ENCODE measurements around the gene CCDC117. TPM values are rescaled to one million over a fixed set of nuclear protein-coding genes. Genes with fewer than 3 reads are reported as not detected.
"Not testable (repeated sequence)": the region's sequence is repeated elsewhere in the genome, so short reads cannot be mapped to it uniquely, and the experiment has no call there.

Gene CCDC117
- total and polyA plus RNA-seq, 5 experiments from 2014 or later = 7.2 to 17.6 (median 11.1) TPM

GRCh38 chr22:28822930-28823551 lies 50.5 kb downstream of the CCDC117 start:
- ATAC-seq (peak; percentile 89 to 94), DNase-seq (peak in 8 of 10 donors; percentile 44 to 89 (median 67))
- H3K36me3 Mint-ChIP-seq = peaks cover 0 to 8% (median 0%) of the 10 kb centered on the region in 3 donors
- POLR2A ChIA-PET = interaction anchor here (1.0 to 2.5 kb wide), 4 partner anchors 11 to 81 kb away, joined by 3 to 20 read pairs (median 12); partner anchors contain the start of genes CHEK2, HSCB and XBP1
- peaks cover 20 to 68% (median 54%) of the 10 kb centered on the region in 4 donors for H3K4me1 Mint-ChIP-seq
- no peaks in the 10 kb centered on the region for H3K27me3 Mint-ChIP-seq
- H3K4me3 Mint-ChIP-seq = peak overlapping the region; percentile 2 to 80 (median 60)
- H3K27ac Mint-ChIP-seq = peak overlapping the region; percentile 66 to 99 (median 96)
- H3K9me3 Mint-ChIP-seq = no peaks in the 10 kb centered on the region

- Mint-ChIP-seq H3K4me1 (peaks cover 16 to 62% (median 47%) of the 10 kb centered on the region in 4 donors), H3K4me3 (peak overlapping the region in 1 of 10 donors; percentile 50), H3K27ac (peak overlapping the region in 7 of 10 donors; percentile 13 to 90 (median 45))
- POLR2A ChIA-PET, H3K27me3 Mint-ChIP-seq, H3K36me3 Mint-ChIP-seq, ATAC-seq, DNase-seq, H3K9me3 Mint-ChIP-seq: not testable (repeated sequence)
Measured at GRCh38 chr22:28824455-28824854, 52.0 kb downstream of the CCDC117 start.

GRCh38 chr22:28826430-28826829 lies 53.9 kb downstream of the CCDC117 start:
- Mint-ChIP-seq H3K4me1 (peaks cover 21 to 56% (median 43%) of the 10 kb centered on the region in 4 donors), H3K27ac (peak overlapping the region in 1 of 10 donors; percentile 13)

GRCh38 chr22:28826921-28827320 lies 54.4 kb downstream of the CCDC117 start:
- ATAC-seq = no peak
- no peak for DNase-seq
- H3K27ac Mint-ChIP-seq = no peak overlapping the region
- peaks cover 0 to 9% (median 8%) of the 10 kb centered on the region in 3 donors for H3K36me3 Mint-ChIP-seq
- no peak overlapping the region for H3K4me3 Mint-ChIP-seq
- peaks cover 19 to 51% (median 38%) of the 10 kb centered on the region in 4 donors for H3K4me1 Mint-ChIP-seq
- H3K27me3 Mint-ChIP-seq = no peaks in the 10 kb centered on the region
- POLR2A ChIA-PET = interaction anchor here (1.6 to 3.7 kb wide), 2 partner anchors 26 to 36 kb away, joined by 4 to 28 read pairs; partner anchors contain the start of gene XBP1
- no peaks in the 10 kb centered on the region for H3K9me3 Mint-ChIP-seq

More at GRCh38 chr22:28826430-28826829, 53.9 kb downstream of the CCDC117 start:
- H3K9me3 Mint-ChIP-seq, H3K36me3 Mint-ChIP-seq, POLR2A ChIA-PET, H3K27me3 Mint-ChIP-seq, DNase-seq, ATAC-seq, H3K4me3 Mint-ChIP-seq: not testable (repeated sequence)

DNA sequence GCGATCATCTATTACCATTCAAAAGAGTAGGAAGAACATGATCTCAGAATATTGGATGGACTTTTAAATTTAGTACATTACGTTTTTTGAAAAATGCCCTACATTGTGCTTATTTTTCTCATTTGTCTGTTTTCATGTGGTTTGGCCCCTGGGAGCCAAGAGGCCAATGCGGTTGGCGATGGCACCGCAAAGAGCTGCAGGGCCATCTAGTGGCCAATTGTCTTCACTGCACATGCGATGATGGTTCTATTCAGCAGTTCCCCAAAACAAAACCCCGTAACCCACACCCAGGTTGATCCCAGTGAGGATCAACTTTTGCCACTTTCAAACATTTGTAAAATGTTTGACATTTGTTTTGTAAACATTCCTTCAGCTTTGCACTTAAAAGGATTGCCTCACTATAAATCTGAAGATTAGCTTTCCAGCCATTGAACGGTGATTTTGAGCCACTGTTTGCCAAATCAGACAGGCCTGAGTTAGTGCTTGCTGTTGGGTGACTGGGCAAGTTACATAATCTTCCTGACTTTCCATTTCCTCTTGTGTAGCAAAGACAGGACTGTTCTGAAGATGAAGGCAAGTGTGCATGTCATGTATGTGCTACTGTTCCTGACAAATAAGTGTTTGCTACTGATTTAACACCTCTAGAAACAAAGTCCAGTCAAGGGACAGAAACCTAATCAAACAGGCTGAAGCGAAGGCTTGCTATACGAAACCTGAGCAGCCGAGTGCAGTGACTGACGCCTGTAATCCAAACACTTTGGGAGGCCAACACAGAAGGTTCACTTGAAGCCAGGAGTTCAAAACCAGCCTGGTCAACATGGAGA lies 57.1 kb downstream of the CCDC117 start:
- H3K9me3 Mint-ChIP-seq = no peaks in the 10 kb centered on the region
- ATAC-seq (peak; percentile 77 to 80), DNase-seq (peak; percentile 52 to 84 (median 73))
- H3K4me1 Mint-ChIP-seq = peaks cover 10 to 30% (median 24%) of the 10 kb centered on the region in 4 donors
- no peaks in the 10 kb centered on the region for H3K27me3 Mint-ChIP-seq
- peak overlapping the region in 7 of 10 donors; percentile 33 to 83 (median 59) for H3K4me3 Mint-ChIP-seq
- peak overlapping the region in 6 of 10 donors; percentile 24 to 85 (median 64) for H3K27ac Mint-ChIP-seq
- POLR2A ChIA-PET = interaction anchor here (2.0 to 3.7 kb wide), 3 partner anchors 18 to 57 kb away, joined by 7 to 28 read pairs (median 8); partner anchors contain the start of genes CCDC117 and XBP1
- H3K36me3 Mint-ChIP-seq = peaks cover 0 to 19% (median 9%) of the 10 kb centered on the region in 3 donors

DNA sequence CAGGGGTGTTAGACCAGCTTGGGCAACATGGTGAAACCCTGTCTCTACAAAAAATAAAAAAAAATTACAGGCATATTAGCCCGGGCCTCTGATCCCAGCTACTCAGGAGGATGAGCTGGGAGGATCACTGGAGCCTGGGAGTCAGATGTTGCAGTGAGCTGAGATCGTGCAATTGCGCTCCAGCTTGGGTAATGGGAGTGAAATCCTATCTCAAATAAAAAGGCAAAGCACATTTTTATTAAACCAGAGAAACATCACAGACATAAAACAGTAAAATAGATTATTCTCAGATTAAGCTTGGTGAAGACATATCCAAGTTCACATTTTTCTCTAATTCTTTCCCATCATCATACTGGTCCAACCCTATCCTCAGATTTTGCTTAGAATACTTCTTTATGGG lies 57.9 kb downstream of the CCDC117 start:
- H3K27me3 Mint-ChIP-seq = no peaks in the 10 kb centered on the region
- H3K27ac Mint-ChIP-seq = peak overlapping the region in 1 of 10 donors; percentile 22
- DNase-seq (no peak), ATAC-seq (no peak)
- no peaks in the 10 kb centered on the region for H3K9me3 Mint-ChIP-seq
- H3K4me3 Mint-ChIP-seq = no peak overlapping the region
- peaks cover 13 to 30% (median 21%) of the 10 kb centered on the region in 4 donors for H3K4me1 Mint-ChIP-seq
- POLR2A ChIA-PET = interaction anchor here (1.1 to 3.7 kb wide), 3 partner anchors 30 to 58 kb away, joined by 6 to 28 read pairs (median 7); partner anchors contain the start of genes CCDC117 and XBP1
- peaks cover 0 to 25% (median 9%) of the 10 kb centered on the region in 3 donors for H3K36me3 Mint-ChIP-seq

- H3K4me1 Mint-ChIP-seq = peaks cover 14 to 30% (median 20%) of the 10 kb centered on the region in 4 donors
- peaks cover 0 to 25% (median 8%) of the 10 kb centered on the region in 3 donors for H3K36me3 Mint-ChIP-seq
- ATAC-seq = no peak
- POLR2A ChIA-PET = interaction anchor here (1.1 kb wide), 1 partner anchor 52 kb away, joined by 6 read pairs; no protein-coding TSS in a partner anchor
- H3K4me3 Mint-ChIP-seq = peak overlapping the region in 1 of 10 donors; percentile 26
- peak overlapping the region in 3 of 10 donors; percentile 27 to 68 (median 27) for H3K27ac Mint-ChIP-seq
- no peaks in the 10 kb centered on the region for H3K27me3 Mint-ChIP-seq
- no peaks in the 10 kb centered on the region for H3K9me3 Mint-ChIP-seq
- no peak for DNase-seq
Measured at GRCh38 chr22:28831140-28832072, 58.9 kb downstream of the CCDC117 start.

- POLR2A ChIA-PET = no interaction called here
- H3K27ac Mint-ChIP-seq = peak overlapping the region in 1 of 10 donors; percentile 61
- no peak overlapping the region for H3K4me3 Mint-ChIP-seq
- peaks cover 0 to 25% (median 4%) of the 10 kb centered on the region in 3 donors for H3K36me3 Mint-ChIP-seq
- ATAC-seq (no peak), DNase-seq (no peak)
- H3K27me3 Mint-ChIP-seq = no peaks in the 10 kb centered on the region
- H3K9me3 Mint-ChIP-seq = no peaks in the 10 kb centered on the region
- peaks cover 14 to 27% (median 18%) of the 10 kb centered on the region in 4 donors for H3K4me1 Mint-ChIP-seq
Measured at GRCh38 chr22:28832731-28833130, 60.2 kb downstream of the CCDC117 start.

DNA sequence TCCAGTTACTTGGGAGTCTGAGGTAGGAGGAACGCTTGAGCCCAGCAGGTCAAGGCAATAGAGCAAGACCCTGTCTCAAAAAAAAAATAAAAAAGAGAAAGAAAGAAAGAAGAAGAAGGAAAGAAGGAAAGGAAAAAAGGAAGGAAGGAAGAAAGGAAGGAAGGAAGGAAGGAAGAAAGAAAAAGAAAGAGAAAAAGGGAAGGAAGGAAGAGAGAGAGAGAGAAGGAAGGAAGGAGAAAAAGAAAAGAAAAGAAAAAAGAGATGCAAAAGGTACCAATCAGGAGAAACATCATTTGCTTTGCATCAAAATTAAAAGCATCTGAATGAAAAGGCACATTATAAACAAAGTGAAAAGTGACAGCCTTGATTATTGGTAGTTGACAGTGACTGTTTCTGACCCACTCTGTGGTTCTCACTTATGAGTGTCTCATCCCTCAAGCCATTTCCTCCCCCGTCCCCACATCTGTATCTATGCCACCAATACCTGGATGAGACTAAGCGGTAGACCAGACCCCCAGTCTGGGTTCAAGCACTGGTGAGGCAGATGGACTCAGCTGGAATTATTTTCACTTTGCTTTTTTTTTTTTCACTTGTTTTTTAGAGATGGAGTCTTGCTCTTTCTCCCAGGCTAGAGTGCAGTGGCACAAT lies 60.9 kb downstream of the CCDC117 start:
- DNase-seq (no peak), ATAC-seq (no peak)
- H3K9me3 Mint-ChIP-seq = no peaks in the 10 kb centered on the region
- no peak overlapping the region for H3K4me3 Mint-ChIP-seq
- peaks cover 12 to 22% (median 16%) of the 10 kb centered on the region in 4 donors for H3K4me1 Mint-ChIP-seq
- peak overlapping the region in 3 of 10 donors; percentile 58 to 66 (median 61) for H3K27ac Mint-ChIP-seq
- H3K27me3 Mint-ChIP-seq = no peaks in the 10 kb centered on the region
- H3K36me3 Mint-ChIP-seq = peaks cover 0 to 25% (median 1%) of the 10 kb centered on the region in 3 donors
- POLR2A ChIA-PET = no interaction called here

DNA sequence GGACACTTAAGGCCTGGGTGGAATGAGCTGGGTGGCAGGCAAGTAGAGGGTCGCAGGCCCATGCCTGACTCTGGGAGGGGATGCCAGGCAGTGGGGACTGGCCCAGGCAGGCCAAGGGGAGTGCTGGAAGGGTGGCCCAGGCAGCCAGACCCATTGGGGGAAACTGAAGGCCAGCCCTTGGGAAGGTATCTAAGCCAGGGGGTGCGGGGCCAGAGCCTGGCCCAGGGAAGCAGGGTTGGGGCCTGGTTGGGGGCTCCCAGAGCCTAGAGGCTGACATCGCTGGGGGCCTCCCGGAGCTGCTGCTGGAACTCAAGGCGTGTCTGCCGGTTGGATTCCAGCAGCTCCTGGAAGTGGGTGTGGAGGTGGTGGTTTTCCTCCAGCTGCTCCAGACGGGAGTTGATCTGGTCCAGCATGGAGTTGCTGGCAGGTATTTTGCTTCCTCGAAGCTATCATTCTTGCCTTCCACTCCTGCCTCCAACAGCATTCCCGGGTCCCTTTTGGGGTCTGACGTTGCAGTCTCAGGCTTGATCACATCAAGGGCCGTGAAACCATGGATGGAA lies 63.2 kb downstream of the CCDC117 start:
- no peak overlapping the region for H3K27ac Mint-ChIP-seq
- ATAC-seq (no peak), DNase-seq (no peak)
- no peaks in the 10 kb centered on the region for H3K27me3 Mint-ChIP-seq
- no peak overlapping the region for H3K4me3 Mint-ChIP-seq
- H3K9me3 Mint-ChIP-seq = no peaks in the 10 kb centered on the region
- POLR2A ChIA-PET = interaction anchor here (0.6 kb wide), 1 partner anchor 37 kb away, joined by 5 read pairs; no protein-coding TSS in a partner anchor
- H3K4me1 Mint-ChIP-seq = peaks cover 3 to 13% (median 9%) of the 10 kb centered on the region in 4 donors
- H3K36me3 Mint-ChIP-seq = peaks cover 0 to 25% (median 1%) of the 10 kb centered on the region in 3 donors

DNA sequence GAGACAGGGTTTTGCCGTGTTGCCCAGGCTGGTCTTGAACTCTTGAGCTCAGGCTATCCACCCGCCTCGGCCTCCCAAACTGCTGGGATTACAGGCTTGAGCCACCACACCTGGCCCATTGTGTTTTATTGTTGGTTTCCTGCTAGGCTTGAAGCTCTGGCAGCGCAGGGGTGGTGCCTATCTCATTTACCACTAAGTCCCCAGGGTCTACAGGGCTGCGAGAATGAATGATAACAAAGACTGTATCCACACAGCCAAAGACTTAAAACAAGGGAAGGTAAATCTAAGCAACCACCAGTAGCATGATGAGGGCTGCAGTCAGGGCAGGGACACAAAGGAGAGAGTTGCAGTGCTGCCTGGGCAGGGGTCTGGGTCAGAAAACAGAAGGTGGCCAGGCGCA lies 65.1 kb downstream of the CCDC117 start:
- no peak for ATAC-seq
- DNase-seq = no peak
- H3K36me3 Mint-ChIP-seq = peaks cover 0 to 13% (median 1%) of the 10 kb centered on the region in 3 donors
- H3K4me3 Mint-ChIP-seq = no peak overlapping the region
- H3K27ac Mint-ChIP-seq = no peak overlapping the region
- peaks cover 0 to 8% (median 5%) of the 10 kb centered on the region in 4 donors for H3K4me1 Mint-ChIP-seq
- POLR2A ChIA-PET = interaction anchor here (1.3 kb wide), 1 partner anchor 16 kb away, joined by 3 read pairs; no protein-coding TSS in a partner anchor
- no peaks in the 10 kb centered on the region for H3K9me3 Mint-ChIP-seq
- no peaks in the 10 kb centered on the region for H3K27me3 Mint-ChIP-seq

Measured in naive thymus-derived CD8-positive, alpha-beta T cell (primary cell).